Panc1 (cell line): ENCODE results near the gene ORMDL1. TPM values are rescaled to one million over a fixed set of nuclear protein-coding genes. Genes with fewer than 3 reads are reported as not detected.

ENCODE experiments used
- ATAC-seq: fragments of 200-7000 bp; cut with Tn5 transposase; 2 replicates; pipeline ENCODE4 v1.9.1; 2020; ENCODE audit warnings: mild to moderate bottlenecking, moderate library complexity
- BruUV-seq: library from RNA; stranded (reverse); fragments of 400-500 nt; replicated peaks from 2 replicates; lab custom pipeline; 2021; lab: Mats Ljungman, UMichigan
- CTCF ChIA-PET: fragments of 300-600 bp; sonication (Branson Sonifier 250); formaldehyde crosslinking; loops from one replicate; lab custom pipeline; 2022; ENCODE audit warnings: antibody characterized with exemption; lab: Charles Lee
- POLR2A ChIA-PET: fragments of 300-600 bp; sonication (Branson Sonifier 250); formaldehyde crosslinking; loops from one replicate; lab custom pipeline; 2022; ENCODE audit warnings: antibody characterized with exemption; lab: Charles Lee
- DNase-seq: peaks from one replicate; pipeline ENCODE4 v3.0.0-alpha.2; 2010; ENCODE audit warnings: low read depth, low spot score
- H3K27ac ChIP-seq: 2 replicates; pipeline ENCODE4 v1.5.1; 2011; ENCODE audit warnings: mild to moderate bottlenecking, low read length, inconsistent platforms
- H3K27me3 ChIP-seq: fragments of 200-500 bp; sonication (Bioruptor generic); 2 replicates; pipeline ENCODE4 v1.6.0; 2014; ENCODE audit warnings: low read length, inconsistent platforms; ENCODE audit not compliant: control insufficient read depth, insufficient read depth
- H3K36me3 ChIP-seq: fragments of 200-500 bp; sonication (Bioruptor generic); 2 replicates; pipeline ENCODE4 v1.5.1; 2014; ENCODE audit warnings: inconsistent platforms, mild to moderate bottlenecking, low read length, moderate library complexity; ENCODE audit not compliant: control insufficient read depth, insufficient read depth
- H3K4me1 ChIP-seq: 2 replicates; pipeline ENCODE4 v1.5.1; 2011; ENCODE audit warnings: inconsistent platforms, mild to moderate bottlenecking, low read length, moderate library complexity; ENCODE audit not compliant: control insufficient read depth, insufficient read depth
- H3K4me3 ChIP-seq, 2 experiments: 2 replicates each; pipeline ENCODE4 v1.5.1; 2011 to 2012; ENCODE audit warnings: low read depth in 2 of 2, low read length in 2 of 2, mild to moderate bottlenecking in 2 of 2, inconsistent platforms in 1 of 2, moderate library complexity in 1 of 2
- H3K9me3 ChIP-seq: fragments of 200-500 bp; sonication (Bioruptor generic); 2 replicates; pipeline ENCODE4 v1.5.1; 2014; ENCODE audit warnings: low read depth, mild to moderate bottlenecking, inconsistent platforms, low read length, moderate library complexity; ENCODE audit not compliant: control insufficient read depth, insufficient read depth
- POLR2AphosphoS5 ChIP-seq: IDR thresholded peaks from 2 replicates; pipeline ENCODE4 v1.6.1; 2012; ENCODE audit warnings: mild to moderate bottlenecking, low read depth, low read length, moderate library complexity
- REST ChIP-seq, 2 experiments: IDR thresholded peaks; 2 replicates each; pipeline ENCODE4 v1.6.1; 2011 to 2012; ENCODE audit warnings: low read depth in 2 of 2, control low read depth in 1 of 2, low read length in 1 of 2, mild to moderate bottlenecking in 1 of 2, moderate library complexity in 1 of 2; ENCODE audit not compliant: insufficient read depth in 1 of 2
- SIN3A ChIP-seq: IDR thresholded peaks from 2 replicates; pipeline ENCODE4 v1.6.1; 2012; ENCODE audit warnings: low read depth, mild to moderate bottlenecking, low read length, moderate library complexity, borderline replicate concordance; ENCODE audit not compliant: insufficient read depth
- TCF7L2 ChIP-seq: IDR thresholded peaks from 2 replicates; pipeline ENCODE4 v1.6.1; 2011; ENCODE audit warnings: mild to moderate bottlenecking, low read depth, low read length, inconsistent platforms
- in situ Hi-C: cut with HindIII; loops from 2 replicates; pipeline ENCODE4 v1.10.0; 2016; ENCODE audit warnings: low sequenced_read_pairs, low pct_unique_long_range_greater_than_20kb
- intact Hi-C: fragments of 100-400 bp; cut with micrococcal nuclease; formaldehyde crosslinking; loops from one replicate; pipeline ENCODE4 v1.10.0; 2022; ENCODE audit not compliant: unreplicated experiment
- total RNA-seq: library from RNA; stranded (reverse); gene quantifications from one replicate; pipeline ENCODE4 v1.2.1, GENCODE V29; 2021; ENCODE audit not compliant: unreplicated experiment
- TF ChIP-seq, protein P1 (sequence below): fragments of 450-650 bp; IDR thresholded peaks from 2 replicates; pipeline ENCODE4 v1.5.1; 2017; ENCODE audit warnings: mild to moderate bottlenecking

ORMDL1 gene
- total RNA-seq, 1 experiment from 2014 or later, result 42.4 TPM

DNA sequence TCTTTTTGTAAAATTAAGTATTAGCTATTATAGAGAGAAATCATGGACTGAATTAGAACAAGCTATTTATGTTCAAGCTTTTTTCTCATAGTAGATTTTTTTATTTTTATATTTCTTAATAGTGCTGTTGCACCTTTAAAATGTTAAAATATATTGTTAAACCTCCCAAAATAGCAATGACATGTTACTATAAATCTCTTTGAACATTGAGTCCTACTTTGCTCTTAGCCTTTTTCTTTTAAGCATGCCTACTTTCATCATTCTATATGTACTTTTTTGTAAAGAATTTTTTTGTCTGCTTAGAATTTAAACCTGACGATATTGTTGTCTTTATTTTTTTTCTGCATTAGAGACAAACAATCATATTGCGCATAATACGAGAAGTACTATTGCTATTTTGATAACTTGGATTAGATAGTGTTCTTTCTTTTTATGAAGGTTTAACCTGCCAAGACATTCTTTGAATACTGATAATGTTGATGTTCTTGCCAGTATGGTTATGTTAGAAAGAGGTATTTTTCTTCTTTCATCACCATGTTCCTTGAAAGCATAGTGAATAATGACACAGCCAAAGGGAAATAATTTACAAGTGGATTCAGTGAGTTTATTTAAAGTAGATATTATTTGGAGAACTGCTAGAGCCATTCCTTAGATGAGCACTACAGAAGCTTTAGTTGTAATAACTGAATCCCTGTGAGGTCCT, 40.7 kb upstream of the ORMDL1 start:
- ATAC-seq, result no peak

DNA sequence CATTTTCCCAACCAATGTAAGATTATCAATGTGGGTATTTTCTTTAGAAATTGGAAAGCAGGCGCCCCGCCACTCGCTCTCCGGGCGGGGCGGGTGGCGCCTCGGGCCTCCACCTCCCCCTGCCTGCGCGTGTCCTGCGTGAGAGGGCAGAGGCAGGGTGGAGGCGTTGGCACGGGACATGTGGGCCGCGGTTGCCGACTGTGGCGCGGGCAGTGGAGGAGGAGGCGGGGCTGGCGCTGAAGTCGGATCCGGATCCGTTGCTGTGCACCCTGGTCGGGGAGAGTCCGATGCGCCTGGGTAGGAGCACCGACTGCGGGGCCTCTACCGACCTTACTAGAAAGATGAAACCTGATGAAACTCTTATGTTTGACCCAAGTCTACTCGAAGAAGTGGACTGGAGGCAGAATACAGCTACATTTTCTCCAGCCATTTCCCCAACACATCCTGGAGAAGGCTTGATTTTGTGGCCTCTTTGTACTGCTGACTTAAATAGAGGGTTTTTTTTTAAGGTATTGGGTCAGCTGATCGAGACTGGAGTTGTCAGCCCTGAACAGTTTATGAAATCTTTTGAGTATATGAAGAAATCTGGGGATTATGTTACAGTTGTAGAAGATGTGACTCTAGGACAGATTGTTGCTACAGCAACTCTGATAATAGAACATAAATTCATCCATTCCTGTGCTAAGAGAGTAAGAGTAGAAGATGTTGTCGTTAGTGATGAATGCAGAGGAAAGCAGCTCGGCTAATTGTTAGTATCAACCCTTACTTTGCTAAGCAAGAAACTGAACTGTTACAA, 38.0 kb upstream of the ORMDL1 start:
- Histone ChIP-seq H3K4me3 (no peak overlapping the region), H3K9me3 (no peaks in the 10 kb centered on the region), H3K4me1 (no peaks in the 10 kb centered on the region), H3K36me3 (peaks cover 11% of the 10 kb centered on the region), H3K27ac (no peak overlapping the region), H3K27me3 (no peaks in the 10 kb centered on the region)
- in situ Hi-C loops, result no loop called here
- no peak for ATAC-seq
- CTCF ChIA-PET, result no interaction called here
- POLR2A ChIA-PET, result no interaction called here
- intact Hi-C loops, result no loop called here
- no TSS peak for BruUV-seq
- TF ChIP-seq SIN3A (no peak), REST (IDR thresholded peaks at IDR 0.05; ENCODE audit: insufficient read depth in 1 of 2, low read depth in 2 of 2, low read length in 1 of 2) (no peak), POLR2AphosphoS5 (no peak), TCF7L2 (no peak)
- TF ChIP-seq, protein P1, sequence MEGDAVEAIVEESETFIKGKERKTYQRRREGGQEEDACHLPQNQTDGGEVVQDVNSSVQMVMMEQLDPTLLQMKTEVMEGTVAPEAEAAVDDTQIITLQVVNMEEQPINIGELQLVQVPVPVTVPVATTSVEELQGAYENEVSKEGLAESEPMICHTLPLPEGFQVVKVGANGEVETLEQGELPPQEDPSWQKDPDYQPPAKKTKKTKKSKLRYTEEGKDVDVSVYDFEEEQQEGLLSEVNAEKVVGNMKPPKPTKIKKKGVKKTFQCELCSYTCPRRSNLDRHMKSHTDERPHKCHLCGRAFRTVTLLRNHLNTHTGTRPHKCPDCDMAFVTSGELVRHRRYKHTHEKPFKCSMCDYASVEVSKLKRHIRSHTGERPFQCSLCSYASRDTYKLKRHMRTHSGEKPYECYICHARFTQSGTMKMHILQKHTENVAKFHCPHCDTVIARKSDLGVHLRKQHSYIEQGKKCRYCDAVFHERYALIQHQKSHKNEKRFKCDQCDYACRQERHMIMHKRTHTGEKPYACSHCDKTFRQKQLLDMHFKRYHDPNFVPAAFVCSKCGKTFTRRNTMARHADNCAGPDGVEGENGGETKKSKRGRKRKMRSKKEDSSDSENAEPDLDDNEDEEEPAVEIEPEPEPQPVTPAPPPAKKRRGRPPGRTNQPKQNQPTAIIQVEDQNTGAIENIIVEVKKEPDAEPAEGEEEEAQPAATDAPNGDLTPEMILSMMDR, result no peak
- no peak for DNase-seq

More for the DNA sequence above, 40.7 kb upstream of the ORMDL1 start:
- in situ Hi-C loops, result no loop called here
- Histone ChIP-seq H3K36me3 (no peaks in the 10 kb centered on the region; the same call in 1 of the 2 replicates), H3K4me1 (no peaks in the 10 kb centered on the region; the same call in 1 of the 2 replicates), H3K27ac (no peak overlapping the region), H3K4me3 (no peak overlapping the region), H3K9me3 (no peaks in the 10 kb centered on the region), H3K27me3 (no peaks in the 10 kb centered on the region)
- ChIA-PET POLR2A (no interaction called here), CTCF (no interaction called here)
- TF ChIP-seq REST (IDR thresholded peaks at IDR 0.05; ENCODE audit: insufficient read depth in 1 of 2, low read depth in 2 of 2, low read length in 1 of 2) (no peak), POLR2AphosphoS5 (no peak), SIN3A (no peak), TCF7L2 (no peak)
- TF ChIP-seq, protein P1, result no peak
- intact Hi-C loops, result no loop called here
- BruUV-seq, result no TSS peak
- DNase-seq, result no peak
